Endothelial cell of umbilical vein (primary cell): ENCODE measurements around the gene PCDHB14.
"Not testable (repeated sequence)": the region's sequence is repeated elsewhere in the genome, so short reads cannot be mapped to it uniquely, and the experiment has no call there.

Experiments used
- CTCF ChIP-seq, 2 donors: IDR thresholded peaks; 1 replicate in 1 of 2; 2 replicates in 1 of 2; pipeline ENCODE4 v1.5.1; 2011; ENCODE audit warnings: low read length in 2 of 2, mild to moderate bottlenecking in 2 of 2, moderate library complexity in 2 of 2, control low read depth in 1 of 2, inconsistent platforms in 1 of 2, low read depth in 1 of 2; ENCODE audit not compliant: insufficient read depth in 1 of 2; ENCODE audit errors: extremely low read depth in 1 of 2
- GATA2 ChIP-seq: IDR thresholded peaks from 2 replicates; pipeline ENCODE4 v1.7.0; 2011; ENCODE audit warnings: low read depth, mild to moderate bottlenecking, moderate library complexity, mixed read lengths, low read length; ENCODE audit not compliant: insufficient read length, insufficient read depth

GRCh38 chr5:141224844-141225243 lies 1.7 kb downstream of the PCDHB14 start:
- TF ChIP-seq GATA2; CTCF (IDR thresholded peaks at IDR 0.05; ENCODE audit: extremely low read depth in 1 of 2, insufficient read depth in 1 of 2, low read depth in 1 of 2, low read length in 2 of 2): not testable (repeated sequence)
